ENCODE measurements around the gene DENND1A.

Gene DENND1A

DNA sequence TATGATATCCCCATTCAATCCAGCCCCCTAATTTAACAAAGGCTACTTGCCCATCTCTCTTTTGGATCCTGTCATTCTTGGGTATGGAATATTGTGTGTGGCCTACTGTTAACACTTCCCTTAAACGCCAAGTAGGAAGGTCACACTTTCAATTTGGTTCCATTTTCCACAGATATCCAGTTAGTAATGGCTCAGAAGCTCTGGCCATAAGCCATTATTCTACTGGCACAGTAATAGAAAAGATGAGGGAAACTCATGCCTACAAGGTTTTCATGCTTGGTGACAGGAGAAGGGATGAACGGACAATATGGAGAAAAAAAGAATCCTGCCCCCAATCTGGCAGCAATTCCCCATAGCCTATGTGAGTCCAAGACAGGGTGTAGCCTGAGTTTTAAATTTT, 346.3 kb downstream of the DENND1A start:
- no peak for DNase-seq (ENCODE audit: low spot score)

DNA sequence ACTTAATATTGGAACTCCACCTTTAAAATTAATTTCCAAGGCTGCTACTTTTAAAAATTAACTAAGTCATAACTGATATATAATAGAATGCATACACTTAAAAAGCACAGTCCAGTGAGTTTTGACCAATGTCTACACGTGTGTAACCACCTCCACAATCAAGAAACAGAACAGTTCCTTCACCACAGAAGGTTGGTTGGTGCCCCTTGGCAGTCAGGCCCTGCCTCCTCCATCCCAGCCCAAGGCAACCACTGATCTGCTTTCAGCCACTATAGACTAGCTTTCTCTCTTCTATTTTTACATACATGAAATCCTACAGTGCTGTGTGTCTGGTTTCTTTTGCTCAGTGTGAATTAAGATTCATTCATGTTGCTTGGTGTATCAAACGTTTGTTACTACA, 358.7 kb downstream of the DENND1A start:
- no peak for DNase-seq (ENCODE audit: low spot score)

DNA sequence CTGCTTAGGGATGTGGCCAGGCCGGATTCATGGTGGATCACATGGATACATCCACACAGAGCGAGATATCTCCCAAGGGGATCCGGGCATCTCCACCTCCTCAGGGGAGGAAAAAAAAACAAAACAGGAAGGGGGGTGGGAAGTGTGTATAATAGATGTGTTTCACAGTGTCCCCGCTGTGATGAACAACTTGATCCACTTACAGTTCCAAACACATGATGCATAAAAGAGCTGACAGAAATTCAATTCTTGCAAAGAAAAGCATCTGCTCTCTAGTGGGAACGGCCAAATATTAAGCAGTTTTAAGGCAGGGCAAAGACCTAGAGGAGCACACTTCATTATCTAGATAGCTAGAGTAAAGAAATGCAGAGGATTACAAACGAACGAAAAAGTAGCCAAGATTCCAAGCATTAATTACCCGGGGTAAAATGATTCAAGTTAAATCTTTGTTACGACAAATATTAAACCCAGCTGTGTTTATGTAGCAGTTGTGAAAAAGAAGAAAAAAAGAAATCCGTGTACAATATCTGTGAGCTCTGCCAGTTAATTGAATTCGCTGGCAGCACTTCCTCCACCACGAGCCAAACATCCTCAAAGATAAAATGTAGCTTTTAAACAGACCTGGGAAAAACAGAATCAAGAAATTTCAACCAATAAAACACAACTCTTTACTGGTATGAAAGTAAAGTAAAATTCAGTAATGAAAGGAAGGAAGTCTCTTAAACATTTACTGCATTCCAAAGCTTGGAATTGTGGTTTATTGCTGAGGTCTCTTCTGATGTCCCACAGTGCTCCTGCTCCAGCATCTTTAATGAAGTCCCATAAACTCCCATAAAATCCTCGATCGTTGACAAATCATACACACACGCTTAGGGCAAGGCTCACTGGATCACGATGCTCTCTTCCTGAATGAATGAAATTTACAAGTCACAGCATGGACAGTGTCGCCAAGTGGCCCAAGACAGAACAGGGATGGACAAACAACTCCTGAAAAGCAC, 360.9 kb downstream of the DENND1A start:
- peak; percentile 17 for DNase-seq (ENCODE audit: low spot score)

DNA sequence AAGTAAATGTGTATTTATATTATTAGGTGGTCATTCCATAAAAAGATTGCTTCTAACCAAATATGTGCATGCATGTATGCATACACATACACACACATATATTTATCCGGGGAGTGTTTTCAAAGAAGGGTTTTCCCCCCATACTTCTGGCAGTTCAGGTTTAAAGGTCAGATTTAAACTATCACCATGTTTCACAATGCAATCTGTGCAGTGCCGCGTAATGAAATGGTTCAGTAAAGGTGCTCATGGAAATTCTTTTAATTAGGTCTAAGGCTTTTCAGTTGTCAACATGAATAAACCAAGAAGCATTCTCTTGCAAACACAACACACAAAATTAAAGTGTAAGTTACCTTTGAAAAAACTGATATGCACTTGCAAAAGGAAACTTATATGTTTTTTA, 362.9 kb downstream of the DENND1A start:
- DNase-seq (ENCODE audit: low spot score) = no peak

DNA sequence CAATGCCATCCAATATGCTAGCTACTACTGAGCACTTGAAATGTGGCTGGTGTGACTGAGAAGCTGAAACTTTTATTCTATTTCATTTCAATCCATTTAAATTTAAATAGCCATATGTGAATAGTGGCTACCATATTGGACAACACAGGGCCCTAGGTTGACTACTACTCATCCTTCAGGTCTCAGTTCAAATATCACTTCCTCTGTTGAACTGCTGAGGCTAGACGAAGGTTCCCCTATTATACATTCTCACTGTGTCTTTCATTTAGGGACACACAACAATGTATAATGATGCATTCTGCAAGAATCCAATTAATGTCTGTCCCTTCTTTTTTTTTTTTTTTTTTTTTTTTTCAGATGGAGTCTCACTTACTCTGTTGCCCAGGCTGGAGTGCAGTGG, 365.3 kb downstream of the DENND1A start:
- DNase-seq (ENCODE audit: low spot score) = no peak

DNA sequence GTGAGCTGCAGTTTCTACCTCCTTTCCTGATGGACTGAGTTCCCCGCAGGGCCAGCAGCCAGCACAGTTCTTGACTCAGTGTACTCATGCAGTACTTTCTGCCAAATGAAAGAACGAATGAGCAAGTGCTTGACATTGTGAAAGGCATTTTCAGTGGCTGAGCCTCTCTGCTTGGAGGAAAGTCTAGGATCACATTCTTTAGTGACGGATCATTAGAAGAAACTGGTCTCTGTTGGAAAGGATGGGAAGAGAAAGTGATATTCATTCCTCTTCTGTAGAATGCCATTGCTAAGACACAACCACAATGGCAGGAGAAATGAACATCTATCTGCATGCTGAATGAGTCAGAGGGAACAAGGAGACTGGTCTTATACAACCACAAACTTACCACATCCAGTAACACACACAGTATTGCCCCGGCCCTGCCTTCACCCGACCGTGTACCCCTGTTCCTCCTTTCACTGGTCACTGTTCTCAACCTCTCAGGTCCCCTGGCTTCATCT, 367.0 kb downstream of the DENND1A start:
- DNase-seq (ENCODE audit: low spot score) = peak; percentile 76

DNA sequence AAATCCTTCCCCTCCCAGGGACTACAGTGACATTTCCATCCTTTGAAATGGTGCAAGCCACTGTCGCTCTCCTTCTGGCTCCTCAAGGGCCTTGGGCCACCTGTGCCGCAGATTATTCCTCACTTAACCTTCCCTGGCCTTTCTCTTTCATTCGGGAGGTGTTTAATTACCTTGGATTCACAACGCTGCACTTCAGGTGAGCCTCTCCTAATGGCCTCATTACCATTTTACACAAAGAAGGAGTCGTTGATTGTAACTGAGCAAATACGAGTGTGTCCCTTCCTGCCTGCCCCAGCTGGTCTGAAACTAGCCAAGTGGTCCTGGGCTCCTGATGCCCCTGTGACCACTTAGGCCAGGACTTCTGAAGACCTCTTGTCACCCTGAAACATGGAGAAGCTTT, 368.9 kb downstream of the DENND1A start:
- no peak for DNase-seq (ENCODE audit: low spot score)

DNA sequence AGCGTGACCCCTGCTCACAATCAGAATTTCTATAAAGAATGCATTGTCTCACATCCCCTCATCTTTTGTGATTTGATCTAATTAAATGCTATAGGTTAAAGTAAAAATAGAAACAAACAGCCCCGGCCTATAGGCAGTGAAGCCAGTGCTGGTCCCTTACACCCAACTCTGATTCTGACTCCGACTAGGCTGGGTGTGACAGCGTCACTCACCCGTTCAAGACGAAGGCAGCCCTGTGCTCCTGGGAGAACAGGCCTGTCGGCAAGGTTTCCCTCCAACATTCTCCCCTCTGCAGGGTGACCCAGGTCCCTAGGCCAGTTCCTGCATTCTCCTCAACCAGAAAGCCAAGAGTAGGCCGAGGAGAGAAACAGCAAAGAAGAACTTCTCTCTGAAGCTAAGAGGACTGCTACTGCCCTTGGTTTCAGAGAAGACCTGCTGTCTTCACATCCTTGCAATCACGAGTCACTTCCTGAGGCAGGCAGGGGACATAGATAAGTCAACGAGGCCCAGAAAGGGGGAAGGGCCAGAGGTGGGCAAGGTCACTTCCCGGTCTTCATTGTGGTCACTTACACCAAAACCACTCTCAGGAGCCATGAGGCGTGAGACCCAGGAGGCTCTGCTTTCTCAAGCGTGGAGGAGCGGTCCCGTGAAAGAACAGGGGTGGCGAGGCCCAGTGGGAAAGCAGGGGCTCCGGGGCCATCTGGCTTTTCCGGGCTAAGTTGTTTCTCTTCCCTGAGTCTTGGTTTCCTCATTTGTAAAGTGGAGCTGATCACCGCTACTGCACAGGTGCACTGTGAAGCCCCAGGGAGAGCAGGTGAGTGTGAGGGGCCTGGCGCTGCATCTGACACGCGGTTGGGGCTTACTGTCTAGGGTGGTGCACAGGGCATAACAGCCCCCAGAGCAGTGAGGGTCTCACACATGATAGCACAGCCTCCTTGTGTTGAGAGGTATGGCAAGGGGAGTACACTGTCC, 373.2 kb downstream of the DENND1A start:
- DNase-seq (ENCODE audit: low spot score) = no peak

DNA sequence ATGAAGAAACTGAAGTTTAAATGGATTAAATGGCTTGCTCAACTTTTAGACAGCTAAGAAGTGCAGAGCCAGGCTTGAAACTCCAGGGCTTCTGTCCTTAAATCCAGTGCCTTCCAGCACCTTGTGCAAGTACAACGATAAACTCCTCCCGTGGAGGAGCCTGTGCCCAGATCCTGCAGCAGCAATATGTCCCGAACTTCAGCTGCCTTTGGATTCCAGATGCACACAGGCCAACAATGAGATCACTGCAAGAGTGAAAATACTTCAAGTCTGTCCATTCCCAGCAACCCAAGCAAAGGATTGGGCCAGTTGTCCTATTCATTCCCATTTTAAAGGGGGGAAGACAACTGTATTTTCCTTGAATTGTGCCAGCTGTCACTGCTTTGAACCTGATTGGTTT, 374.3 kb downstream of the DENND1A start:
- DNase-seq (ENCODE audit: low spot score) = no peak

DNA sequence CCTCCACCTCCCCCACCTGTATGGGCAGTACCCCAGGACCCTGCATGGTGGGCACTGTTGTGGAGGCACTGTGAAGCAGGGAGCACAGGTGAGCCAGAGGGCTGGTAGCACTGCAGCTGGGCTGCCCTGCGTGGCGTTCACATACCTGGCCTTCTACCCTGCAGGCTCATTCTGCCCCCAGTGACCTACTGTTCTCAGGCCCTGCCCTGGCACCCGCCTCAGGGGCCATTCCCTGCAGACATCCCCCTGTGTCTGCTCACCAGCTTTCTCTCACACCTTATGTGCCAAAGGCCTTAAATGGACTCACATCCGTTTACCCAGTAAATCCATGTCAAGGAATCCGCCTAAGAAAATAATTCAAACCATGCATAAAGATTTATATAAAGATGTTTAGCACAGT, 377.4 kb downstream of the DENND1A start:
- DNase-seq (ENCODE audit: low spot score) = no peak

DNA sequence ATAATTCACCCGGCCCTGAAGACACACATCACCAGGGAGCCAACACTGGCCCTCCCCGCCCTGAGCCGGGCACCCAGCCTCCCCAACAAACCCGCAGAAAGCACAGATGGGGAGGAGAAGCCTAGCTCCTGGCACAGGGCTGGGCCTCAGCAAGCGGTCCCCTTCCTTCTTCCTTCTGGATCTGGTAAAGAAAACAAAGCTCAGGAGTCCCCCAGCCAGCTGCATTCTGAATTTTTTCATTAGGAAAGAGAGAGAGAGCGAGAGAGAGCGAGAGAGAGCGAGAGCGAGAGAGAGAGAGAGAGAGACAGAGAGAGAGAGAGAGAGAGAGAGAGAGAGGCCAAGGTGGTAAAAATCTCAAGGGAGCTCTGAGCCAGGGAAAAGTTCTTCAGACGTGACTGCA, 378.2 kb downstream of the DENND1A start:
- DNase-seq (ENCODE audit: low spot score) = no peak

DNA sequence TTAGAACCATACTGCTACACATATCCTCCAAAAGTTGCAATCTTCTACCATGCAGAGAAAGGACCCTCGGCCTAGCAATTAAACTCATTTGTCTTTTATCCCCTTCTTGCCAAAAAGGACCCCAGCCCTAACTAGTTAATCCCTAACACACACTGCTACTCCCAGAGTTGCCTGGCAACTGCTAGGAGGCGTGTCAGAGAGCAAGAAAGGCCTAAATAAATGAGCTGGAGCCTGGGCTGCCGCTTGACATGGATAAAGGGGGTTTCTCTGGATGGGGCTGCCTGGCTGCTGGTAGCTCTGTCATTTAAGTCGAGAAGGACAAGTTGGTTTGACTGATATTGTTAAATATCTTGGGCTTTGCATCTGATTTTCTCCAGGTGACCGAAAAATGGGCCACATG, 379.1 kb downstream of the DENND1A start:
- DNase-seq (ENCODE audit: low spot score) = no peak

DNA sequence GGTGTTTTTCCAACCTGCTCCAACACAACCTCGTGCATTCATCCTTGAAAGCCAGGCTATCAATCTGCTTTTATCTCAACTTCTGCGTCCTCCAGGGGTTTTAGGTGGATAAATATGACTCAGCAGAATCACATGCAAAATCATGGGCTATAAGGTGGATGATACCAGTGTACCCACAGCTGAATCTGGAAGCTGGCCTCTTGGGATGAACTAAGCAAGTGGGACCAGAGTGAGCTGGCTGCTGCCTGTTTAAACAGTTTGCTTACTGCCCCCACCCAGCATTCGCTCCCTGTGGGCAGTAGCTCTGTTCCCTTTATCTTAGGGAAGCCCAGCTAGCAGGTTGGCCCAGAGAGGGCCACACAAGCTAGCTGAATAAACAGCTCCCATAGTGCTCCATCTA, 379.9 kb downstream of the DENND1A start:
- DNase-seq (ENCODE audit: low spot score) = no peak

DNA sequence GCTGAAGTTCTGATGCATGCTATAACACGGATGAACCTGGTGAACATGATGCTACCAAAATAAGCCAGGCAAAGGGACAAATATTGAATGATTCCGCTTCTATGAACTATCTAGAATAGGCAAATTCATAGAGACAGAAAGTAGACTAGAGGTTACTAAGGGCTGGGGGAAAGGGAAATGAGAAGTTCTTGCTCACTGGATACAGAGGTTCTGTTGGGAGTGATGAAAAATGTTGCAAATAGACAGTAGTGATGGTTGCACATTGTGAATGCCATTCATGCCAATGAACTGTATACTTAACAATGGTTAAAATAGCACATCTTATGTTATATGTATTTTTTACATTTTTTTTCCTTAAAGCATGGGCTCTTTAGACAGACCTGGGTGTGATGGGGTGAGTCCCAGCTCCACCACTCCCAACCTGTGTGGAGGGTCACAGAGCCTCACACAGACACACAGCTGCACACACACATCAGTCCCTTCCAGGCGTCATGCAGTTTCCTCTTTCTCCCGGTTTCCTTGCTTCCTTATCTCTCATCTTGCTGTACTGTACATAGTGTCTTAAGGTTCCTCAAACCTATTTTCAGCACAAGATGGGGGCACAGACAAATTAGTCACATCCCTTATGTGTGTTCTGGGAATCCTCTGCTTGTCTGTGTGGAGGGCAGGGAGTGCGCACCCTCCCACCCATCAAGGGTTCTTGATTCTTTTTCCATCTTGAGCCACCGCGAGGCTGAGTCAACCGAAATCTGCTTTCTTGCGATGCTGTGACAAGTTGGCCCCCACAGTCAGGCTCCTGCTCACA, 381.0 kb downstream of the DENND1A start:
- no peak for DNase-seq (ENCODE audit: low spot score)

DNA sequence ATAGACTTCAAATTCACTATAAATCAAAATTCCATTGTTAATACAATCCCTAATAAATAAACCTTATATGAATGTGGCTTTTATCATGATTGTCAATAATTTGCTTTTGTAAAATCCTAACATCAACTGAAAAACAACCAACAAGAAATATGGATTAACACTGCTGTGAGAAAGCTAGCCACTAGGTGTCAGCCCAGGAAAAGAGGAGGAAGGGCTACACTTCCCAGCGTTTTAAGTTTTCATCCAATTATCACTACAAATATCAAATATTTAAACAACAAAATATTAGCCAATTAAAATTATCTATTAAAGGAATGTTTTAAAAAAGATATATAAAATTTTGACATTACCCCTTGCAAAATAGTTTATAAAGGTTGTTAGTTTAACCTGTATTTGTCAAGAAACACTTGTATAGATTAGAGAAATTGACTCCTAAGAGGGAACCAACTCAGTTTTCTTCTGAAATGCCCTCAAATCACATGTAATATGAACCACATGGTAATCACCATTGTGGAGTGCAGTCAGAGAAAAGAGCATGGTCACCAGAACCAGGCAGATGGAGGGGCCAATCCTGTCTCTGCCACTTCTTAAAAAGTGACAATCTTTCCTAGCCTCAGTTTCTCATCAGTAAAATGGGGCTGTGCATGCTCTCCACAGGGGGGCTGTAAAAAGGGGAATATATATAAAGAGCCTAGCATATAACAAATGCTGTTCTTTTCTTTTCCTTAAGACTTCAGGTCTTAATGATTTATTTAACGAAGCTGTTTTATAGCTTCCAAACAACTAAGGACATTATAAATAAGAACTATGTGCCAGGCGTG, 385.7 kb downstream of the DENND1A start:
- DNase-seq (ENCODE audit: low spot score) = peak; percentile 35

DNA sequence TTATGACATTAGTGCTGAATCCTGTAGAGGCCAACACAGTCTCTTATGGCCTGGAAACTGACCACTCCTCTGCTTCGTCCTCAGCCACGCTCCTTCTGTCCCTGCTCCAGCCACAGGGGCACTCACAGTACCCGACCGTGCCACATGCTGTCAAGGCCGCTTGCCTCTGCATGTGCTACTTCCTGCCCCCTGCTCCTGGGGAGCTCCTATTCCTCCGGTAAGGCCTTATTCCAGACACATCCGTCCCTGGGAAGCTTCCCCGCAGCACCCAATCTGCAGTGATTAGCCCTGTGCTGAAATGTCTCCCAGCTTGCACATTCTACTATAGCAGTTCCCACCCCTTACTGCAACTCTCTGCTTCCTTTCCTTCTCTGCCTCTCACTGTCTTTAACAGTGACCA, 386.4 kb downstream of the DENND1A start:
- DNase-seq (ENCODE audit: low spot score) = no peak

DNA sequence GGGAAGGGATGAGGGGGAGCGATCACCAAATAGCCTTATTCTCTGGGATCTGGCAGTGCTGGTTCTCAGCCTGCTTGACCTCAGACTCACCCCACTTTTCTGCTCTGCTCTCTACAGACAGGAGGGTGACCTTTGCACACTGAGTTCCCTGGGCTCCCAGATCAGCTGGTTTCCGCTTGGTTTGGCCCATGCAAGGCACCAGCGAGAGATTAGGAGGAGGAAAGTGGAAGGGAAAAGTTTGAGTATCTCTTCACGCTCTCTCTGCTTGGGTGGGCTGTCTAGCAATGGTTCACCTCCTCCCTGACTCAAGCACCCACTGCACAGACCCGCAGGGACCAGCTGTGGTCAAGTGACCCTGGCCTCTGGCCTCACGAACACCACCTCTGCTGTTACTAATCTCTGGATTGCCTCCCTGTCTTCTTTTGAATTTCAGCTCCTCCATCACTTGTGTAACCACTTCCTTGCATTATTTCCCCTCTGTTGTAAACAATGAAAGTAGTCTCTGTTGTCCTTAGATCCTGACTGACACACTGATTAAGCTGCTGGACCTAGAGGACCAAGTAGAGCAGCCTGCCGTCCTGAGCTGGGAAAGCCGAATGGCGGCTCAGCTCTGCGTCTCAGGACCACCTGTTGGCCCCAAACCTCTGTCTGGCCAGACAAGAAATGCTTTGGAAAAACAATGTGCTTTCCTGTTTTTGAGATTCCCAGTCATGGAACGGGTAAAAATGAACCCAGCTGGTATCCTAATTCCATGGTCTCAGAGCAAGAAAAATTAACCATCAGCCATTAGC, 387.3 kb downstream of the DENND1A start:
- no peak for DNase-seq (ENCODE audit: low spot score)

DNA sequence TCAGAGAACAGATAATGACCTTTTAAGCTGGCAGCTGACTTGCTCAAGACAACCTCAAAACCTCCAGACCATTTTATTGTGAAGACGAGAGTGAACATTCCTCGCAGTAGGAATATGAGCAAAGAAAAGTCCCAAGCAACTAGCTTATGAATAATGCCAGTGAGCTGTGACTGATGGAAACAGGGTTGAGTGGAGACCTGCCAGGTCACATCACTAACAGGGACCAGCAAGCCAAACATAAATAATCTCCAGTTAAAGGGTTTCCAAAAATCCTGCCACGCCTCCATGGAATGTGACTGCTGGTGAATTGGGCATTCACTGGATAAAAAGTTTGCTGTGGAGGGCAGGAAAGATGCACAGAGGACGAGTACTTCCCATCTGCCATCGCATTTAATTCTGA, 388.5 kb downstream of the DENND1A start:
- DNase-seq (ENCODE audit: low spot score) = peak; percentile 17

DNA sequence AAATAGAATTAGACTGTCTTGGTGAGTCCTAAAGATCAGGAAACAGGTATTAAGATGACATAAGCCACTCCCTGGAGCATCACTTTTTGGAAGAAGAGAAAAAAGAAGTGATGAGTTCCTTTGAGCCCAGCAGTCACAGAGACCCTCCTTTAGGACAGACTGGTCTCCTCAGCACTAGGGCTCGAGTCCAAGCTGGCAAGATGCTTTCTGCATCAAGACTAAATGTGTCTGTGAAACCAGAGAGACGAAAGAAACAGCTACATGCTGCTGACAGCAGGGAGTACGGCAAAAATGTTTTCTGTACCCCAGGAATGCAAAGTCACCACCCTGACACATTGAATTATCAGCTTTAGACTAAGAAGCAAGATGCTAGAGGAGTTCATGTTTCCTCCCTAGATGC, 389.5 kb downstream of the DENND1A start:
- no peak for DNase-seq (ENCODE audit: low spot score)

DNA sequence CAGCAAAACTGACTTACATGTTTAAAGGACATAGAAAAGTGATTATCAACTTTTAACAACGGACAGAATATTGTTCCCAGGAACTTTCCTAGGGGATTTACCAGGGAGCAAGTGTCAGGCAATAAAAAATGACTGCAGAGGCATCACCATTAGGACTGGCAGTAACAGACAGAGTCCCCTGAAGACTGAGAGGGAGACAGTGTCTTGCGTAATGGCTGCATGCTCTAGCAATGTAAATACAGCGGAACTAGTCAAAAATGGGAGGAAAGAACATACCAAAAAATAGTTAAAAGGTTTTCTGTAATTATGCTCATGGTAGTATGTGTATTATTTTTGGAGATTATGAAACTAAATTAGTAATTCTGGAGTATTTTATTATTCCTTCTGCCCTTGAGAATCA, 392.1 kb downstream of the DENND1A start:
- no peak for DNase-seq (ENCODE audit: low spot score)

Data from AG08396 (cell line).